Nucleus accumbens (tissue), 56 donors: ENCODE data around the gene C12orf75.

Experiments
- DNase-seq, 56 donors: peaks; one replicate each; lab custom pipeline; 2025; lab: John Stamatoyannopoulos, UW

C12orf75 gene

DNA sequence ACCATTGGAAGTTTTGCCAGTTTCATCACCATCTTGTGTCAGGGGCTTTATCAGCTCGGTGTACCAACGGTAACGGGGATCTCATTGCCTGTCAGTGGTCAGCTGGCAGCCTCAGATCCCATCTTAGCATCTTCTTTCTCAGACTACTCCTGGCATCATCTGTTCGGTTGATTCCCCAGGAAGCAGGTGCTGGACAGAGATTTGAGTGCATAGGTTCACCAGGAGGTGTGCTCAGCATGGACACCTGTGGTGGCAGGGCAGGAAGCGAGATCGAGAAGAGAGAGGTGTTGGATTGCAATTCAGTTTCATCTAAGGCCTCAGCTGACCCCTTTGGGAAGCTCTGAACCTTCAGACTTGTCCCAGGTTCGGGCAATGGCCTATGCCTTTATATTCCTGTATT lies 76.0 kb downstream of the C12orf75 start:
- no peak for DNase-seq

DNA sequence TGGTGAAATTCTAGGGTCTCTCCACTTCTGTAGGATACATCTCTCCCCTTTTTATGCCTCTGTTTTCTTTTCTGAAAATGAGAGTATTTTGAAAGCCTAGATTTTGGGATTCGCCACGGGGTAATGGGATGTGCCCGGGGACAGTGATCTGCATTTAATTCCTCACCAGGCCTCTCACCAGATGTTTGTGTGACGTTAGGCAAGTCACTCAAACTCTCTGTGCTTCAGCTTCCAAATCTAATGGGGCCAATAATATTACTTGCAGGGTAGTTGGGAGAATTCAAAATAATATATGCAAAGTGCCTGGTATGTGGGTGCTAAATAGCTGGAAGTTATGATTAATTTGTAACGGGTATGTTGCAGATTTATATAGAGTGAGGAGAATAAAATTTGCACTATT lies 78.8 kb downstream of the C12orf75 start:
- DNase-seq, result no peak

DNA sequence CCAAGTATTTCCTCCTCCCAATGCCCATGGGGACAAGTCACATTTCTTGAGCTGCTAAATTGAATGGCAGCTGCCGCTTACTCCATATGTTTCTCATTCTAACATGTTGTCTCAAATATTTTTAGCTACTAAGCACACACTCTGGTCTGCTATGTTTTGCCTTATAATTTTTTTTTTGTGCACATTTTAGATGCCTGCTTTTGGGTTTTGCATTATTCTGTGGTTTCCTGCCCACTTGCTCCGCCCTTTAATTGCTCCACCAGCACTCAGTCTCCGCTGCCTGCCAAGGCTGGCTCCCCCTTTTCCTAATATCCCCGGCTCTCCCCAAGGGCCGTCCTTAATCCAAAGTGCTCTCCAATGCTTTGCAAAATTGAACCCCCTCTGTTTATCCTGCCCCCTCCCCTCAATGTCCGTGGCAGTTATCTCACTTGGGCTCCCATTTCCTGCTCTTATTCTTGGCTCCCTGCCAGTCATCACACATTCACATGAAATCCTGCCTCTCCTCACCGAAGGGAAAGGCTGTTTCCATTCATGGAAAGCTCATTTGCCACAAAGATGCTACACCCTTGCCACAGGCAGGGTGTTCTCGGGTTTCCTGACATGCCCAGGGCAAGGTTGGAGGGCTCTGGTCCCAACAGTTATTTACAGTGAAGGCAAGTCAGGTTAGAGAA lies 79.4 kb downstream of the C12orf75 start:
- DNase-seq, result no peak

DNA sequence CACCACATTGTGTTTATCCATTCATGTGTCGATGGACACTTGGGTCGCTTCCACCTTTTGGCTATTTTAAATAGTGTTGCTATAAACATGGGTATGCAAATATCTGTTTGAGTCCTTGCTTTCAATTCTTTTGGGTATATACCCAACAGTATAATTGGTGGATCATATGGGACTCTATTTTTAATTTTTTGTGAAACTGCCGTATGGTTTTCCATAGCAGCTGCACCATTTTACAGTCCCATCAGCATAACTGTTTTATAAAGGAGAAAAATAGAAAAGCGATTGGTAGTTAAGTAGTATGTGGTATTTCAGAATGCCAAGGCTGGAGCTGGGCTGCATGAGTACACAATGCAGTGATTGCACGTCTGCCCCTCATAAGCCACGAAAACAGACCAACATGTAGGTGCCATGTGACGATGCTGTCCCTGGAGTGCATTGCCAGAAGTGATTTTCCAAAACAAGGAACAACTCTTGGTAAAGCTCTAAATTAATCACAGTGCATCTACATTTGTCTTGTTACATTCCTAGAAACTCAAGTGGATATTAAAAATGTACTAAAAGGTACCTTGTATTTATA lies 83.5 kb downstream of the C12orf75 start:
- DNase-seq, result no peak

DNA sequence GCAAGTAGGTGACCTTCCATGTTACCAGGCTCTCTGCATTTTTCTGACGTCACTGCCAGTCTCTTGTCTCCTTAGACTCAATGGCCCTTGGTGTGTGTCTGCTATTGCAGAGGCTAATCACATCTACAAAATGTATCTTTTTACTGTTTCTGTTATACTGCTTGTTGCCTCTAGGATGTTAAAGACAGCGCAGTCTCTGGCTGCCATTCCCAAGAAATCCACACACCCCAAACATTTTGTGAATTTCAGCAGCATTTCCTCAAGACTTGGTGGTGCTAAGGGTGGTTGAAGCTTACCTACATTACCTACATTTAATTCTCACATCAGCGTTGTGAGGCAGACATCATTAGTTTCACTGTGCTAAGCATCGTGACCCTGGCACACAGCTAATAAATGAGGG lies 87.2 kb downstream of the C12orf75 start:
- no peak for DNase-seq

DNA sequence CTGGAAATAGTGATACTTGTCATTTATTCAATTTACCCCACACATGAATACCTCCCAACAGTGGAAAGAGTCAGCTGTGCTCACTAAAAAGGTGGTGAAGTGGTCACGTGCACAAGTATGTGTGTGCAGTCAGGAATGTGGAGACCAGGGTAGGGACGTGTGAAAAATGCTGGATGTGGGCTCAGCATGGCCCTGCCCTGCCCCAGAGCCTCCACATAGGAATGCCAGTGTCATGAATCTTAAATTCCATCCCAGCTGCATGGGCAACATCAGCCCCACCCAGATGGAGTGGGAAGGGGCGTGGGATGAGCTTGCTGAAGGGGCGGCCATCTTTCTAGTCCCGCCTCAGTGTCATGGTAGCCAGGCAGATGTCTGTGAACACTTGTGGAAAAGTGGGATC lies 87.7 kb downstream of the C12orf75 start:
- DNase-seq, result no peak

DNA sequence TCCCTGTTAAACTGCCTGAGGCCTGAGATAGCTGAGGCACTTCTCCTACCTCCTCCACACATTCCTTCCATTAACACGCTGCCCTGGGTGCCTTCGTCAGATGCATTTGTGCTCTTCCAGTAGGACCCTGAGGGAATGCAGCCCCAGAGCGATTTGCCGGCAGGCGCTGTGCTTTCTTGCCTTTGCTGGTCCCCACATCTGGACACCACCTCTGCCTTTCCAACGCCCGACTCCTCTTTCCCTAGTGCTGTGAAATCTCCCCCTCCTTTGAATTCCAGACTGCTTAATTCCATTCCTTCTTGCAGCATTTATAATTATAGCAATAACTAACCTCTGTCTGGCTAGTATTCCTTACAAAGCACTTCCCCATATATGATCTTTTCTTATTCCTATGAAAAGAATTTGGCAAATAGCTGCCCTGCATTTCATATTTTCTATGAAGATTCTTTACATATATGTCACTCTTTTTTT lies 88.4 kb downstream of the C12orf75 start:
- no peak for DNase-seq

DNA sequence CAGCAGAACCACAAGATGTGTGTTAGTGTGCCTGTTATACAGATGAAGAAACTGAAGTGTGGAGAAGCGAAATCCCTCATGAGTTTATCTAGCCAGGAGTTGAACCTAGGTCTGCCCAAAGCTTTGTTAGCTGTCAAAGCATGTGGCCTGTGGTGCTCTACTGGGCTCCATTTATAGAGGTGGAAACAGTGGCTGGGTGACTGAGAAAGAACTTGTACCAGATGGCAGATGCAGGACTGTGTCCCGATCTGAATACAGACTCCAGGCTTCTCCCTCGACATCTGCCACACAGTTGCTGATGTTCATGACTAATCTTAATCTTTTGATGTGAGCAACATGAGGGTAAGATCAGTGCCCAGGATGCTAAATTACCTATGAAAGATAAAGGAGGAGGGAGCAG lies 89.1 kb downstream of the C12orf75 start:
- DNase-seq, result no peak

DNA sequence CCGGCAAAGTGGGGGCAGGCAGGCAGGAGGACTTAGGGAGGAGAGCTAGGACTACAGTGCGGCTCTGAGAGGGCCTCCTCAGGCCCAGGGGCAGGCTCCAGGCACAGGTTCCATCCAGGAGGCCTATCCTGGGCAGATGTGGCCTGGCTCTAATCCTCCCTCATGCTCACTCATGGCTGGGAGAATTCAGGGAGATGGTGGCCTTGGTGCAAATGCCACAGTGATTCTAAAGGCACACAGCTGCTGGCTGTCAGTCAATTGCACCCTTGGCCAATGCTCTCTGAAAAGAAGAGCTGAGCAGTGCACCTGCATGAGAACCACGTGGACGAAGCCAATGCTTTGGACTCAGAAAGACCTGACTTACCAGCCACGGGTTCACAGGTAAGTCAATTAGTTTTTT lies 89.6 kb downstream of the C12orf75 start:
- DNase-seq, result no peak

DNA sequence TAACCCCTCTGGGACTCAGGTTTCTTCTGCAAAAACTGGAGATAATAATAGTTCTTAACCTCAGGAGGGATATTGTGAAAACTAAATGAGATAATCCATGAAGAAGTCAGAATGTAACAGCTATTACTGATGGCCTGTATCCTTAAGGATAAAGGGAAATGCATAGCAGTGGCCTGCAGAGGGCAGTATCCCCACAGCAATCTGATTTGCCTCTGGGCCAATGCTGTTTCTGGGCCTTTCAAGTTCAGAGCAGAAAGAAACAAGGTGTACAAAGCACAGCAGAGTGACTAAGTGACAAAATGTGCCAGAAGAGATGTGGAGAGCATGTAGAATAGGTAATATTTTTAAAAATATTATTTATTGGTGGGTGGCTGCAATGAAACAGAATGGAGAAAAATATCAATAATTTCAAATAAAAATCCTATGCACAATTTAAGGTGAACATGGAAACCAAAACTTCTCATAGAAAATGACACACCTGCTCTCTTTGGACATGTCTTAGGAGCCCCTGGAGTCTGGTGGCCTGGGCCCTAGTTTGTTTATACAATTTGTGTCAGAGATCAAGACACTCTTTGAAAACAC lies 90.3 kb downstream of the C12orf75 start:
- peak in 49 of 56 donors; percentile 1 to 87 (median 39) for DNase-seq
